ENCODE measurements around the gene SPATS2L.

GRCh38 chr2:200364620-200365019 lies 58.1 kb downstream of the SPATS2L start:
- TF ChIP-seq CTCF (conservative IDR thresholded peaks at IDR 0.05 in 1 of 2, IDR thresholded peaks at IDR 0.05 in 1 of 2; ENCODE audit: extremely low read depth in 1 of 2, insufficient read depth in 1 of 2, low read depth in 1 of 2, low read length in 2 of 2), result no peak
- TF ChIP-seq EZH2 (IDR thresholded peaks at IDR 0.05; ENCODE audit: borderline replicate concordance, low read length), result no peak
